Astrocyte (in vitro differentiated cells and primary cell): ENCODE results near the gene MDM2. TPM values are rescaled to one million over a fixed set of nuclear protein-coding genes. Genes with fewer than 3 reads are reported as not detected.
A peak's percentile ranks its signal among the peaks of the same experiment; 100 is the strongest.
"Not testable (repeated sequence)": the region's sequence is repeated elsewhere in the genome, so short reads cannot be mapped to it uniquely, and the experiment has no call there.

Experiments used
- DNase-seq: peaks from one replicate; pipeline ENCODE4 v3.0.0-alpha.2; 2010; ENCODE audit warnings: low read depth
- FAIRE-seq: peaks from 2 replicates; lab custom pipeline; 2011; peaks lifted over from hg19 to GRCh38; lab: Jason Lieb, UNC
- H2AFZ ChIP-seq: 2 replicates; pipeline ENCODE4 v1.6.0; 2012; ENCODE audit warnings: low read depth, low read length, inconsistent platforms
- H3K27ac ChIP-seq: 2 replicates; pipeline ENCODE4 v1.5.1; 2011; ENCODE audit warnings: low read depth, low read length, inconsistent platforms
- H3K27me3 ChIP-seq: 2 replicates; pipeline ENCODE4 v1.6.0; 2011; ENCODE audit warnings: low read length, inconsistent platforms; ENCODE audit not compliant: insufficient read depth
- H3K36me3 ChIP-seq: 2 replicates; pipeline ENCODE4 v1.5.1; 2011; ENCODE audit warnings: low read length, inconsistent platforms; ENCODE audit not compliant: insufficient read depth
- H3K4me1 ChIP-seq: 2 replicates; pipeline ENCODE4 v1.5.1; 2011; ENCODE audit warnings: low read length, inconsistent platforms; ENCODE audit not compliant: insufficient read depth
- H3K4me2 ChIP-seq: 2 replicates; pipeline ENCODE4 v1.6.0; 2012; ENCODE audit warnings: low read length, inconsistent platforms
- H3K4me3 ChIP-seq: 2 replicates; pipeline ENCODE4 v1.5.1; 2011; ENCODE audit warnings: low read depth, mild to moderate bottlenecking, low read length, inconsistent platforms; ENCODE audit not compliant: insufficient read depth
- H3K79me2 ChIP-seq: 2 replicates; pipeline ENCODE4 v1.6.0; 2012; ENCODE audit warnings: mild to moderate bottlenecking, low read length, inconsistent platforms; ENCODE audit not compliant: insufficient read depth
- H3K9ac ChIP-seq: 2 replicates; pipeline ENCODE4 v1.6.0; 2012; ENCODE audit warnings: mild to moderate bottlenecking, low read length, inconsistent platforms
- H3K9me3 ChIP-seq: 2 replicates; pipeline ENCODE4 v1.5.1; 2012; ENCODE audit warnings: low read depth, mild to moderate bottlenecking, low read length, inconsistent platforms; ENCODE audit not compliant: insufficient read depth
- H4K20me1 ChIP-seq: 2 replicates; pipeline ENCODE4 v1.6.0; 2012; ENCODE audit warnings: low read length, inconsistent platforms; ENCODE audit not compliant: insufficient read depth
- H3K27ac Mint-ChIP-seq: one replicate; pipeline ENCODE4 v1.8.0; 2021; ENCODE audit warnings: mild to moderate bottlenecking, mixed read lengths; ENCODE audit not compliant: unreplicated experiment
- H3K27me3 Mint-ChIP-seq: one replicate; pipeline ENCODE4 v1.8.0; 2021; ENCODE audit warnings: low read depth, mixed read lengths; ENCODE audit not compliant: unreplicated experiment
- H3K36me3 Mint-ChIP-seq: one replicate; pipeline ENCODE4 v1.8.0; 2021; ENCODE audit warnings: low read depth, mixed read lengths; ENCODE audit not compliant: unreplicated experiment
- H3K4me1 Mint-ChIP-seq: one replicate; pipeline ENCODE4 v1.8.0; 2021; ENCODE audit warnings: low read depth, mixed read lengths; ENCODE audit not compliant: unreplicated experiment
- H3K4me3 Mint-ChIP-seq: one replicate; pipeline ENCODE4 v1.8.0; 2021; ENCODE audit warnings: mild to moderate bottlenecking, moderate library complexity, mixed read lengths; ENCODE audit not compliant: unreplicated experiment
- H3K9me3 Mint-ChIP-seq: one replicate; pipeline ENCODE4 v1.8.0; 2021; ENCODE audit warnings: mild to moderate bottlenecking, mixed read lengths; ENCODE audit not compliant: unreplicated experiment
- CTCF ChIP-seq: IDR thresholded peaks from 2 replicates; pipeline ENCODE4 v1.5.1; 2011; ENCODE audit warnings: low read depth, mild to moderate bottlenecking, inconsistent platforms, low read length, moderate library complexity; ENCODE audit not compliant: insufficient read depth
- EZH2 ChIP-seq: IDR thresholded peaks from 2 replicates; pipeline ENCODE4 v1.6.1; 2012; ENCODE audit warnings: mild to moderate bottlenecking, low read length, inconsistent platforms; ENCODE audit not compliant: insufficient read depth
- total RNA-seq: library from RNA; stranded (reverse); gene quantifications from 2 replicates; pipeline ENCODE4 v1.2.1, GENCODE V29; 2021

MDM2 gene
- total RNA-seq, 1 donor from 2014 or later: 828 TPM

- TF ChIP-seq CTCF: no peak
- TF ChIP-seq EZH2: no peak
- H3K27me3 Mint-ChIP-seq: no peaks in the 10 kb centered on the region
- Histone ChIP-seq H3K9me3 (no peaks in the 10 kb centered on the region), H2AFZ (no peak overlapping the region), H3K36me3 (peaks cover 7% of the 10 kb centered on the region), H3K27me3 (no peaks in the 10 kb centered on the region), H3K4me2 (no peak overlapping the region), H3K4me1 (no peaks in the 10 kb centered on the region), H4K20me1 (peaks cover 6% of the 10 kb centered on the region), H3K79me2 (peaks cover 25% of the 10 kb centered on the region), H3K27ac (no peak overlapping the region), H3K9ac (no peak overlapping the region), H3K4me3 (no peak overlapping the region)
- H3K27ac Mint-ChIP-seq: peak overlapping the region; percentile 30
- no peaks in the 10 kb centered on the region for H3K9me3 Mint-ChIP-seq
- peak overlapping the region; percentile 40 for H3K4me3 Mint-ChIP-seq
- DNase-seq (peak; percentile 45), FAIRE-seq (no peak)
- peaks cover 11% of the 10 kb centered on the region for H3K4me1 Mint-ChIP-seq
- peaks cover 2% of the 10 kb centered on the region for H3K36me3 Mint-ChIP-seq
Measured at GRCh38 chr12:68805592-68806120, 2.3 kb upstream of the MDM2 start.

GRCh38 chr12:68806488-68807237 lies 1.3 kb upstream of the MDM2 start:
- Histone ChIP-seq H3K9me3 (no peaks in the 10 kb centered on the region), H3K4me3 (no peak overlapping the region), H2AFZ (no peak overlapping the region), H3K27me3 (no peaks in the 10 kb centered on the region), H3K36me3 (peaks cover 8% of the 10 kb centered on the region), H4K20me1 (peaks cover 16% of the 10 kb centered on the region), H3K9ac (no peak overlapping the region), H3K4me2 (no peak overlapping the region), H3K79me2 (peaks cover 35% of the 10 kb centered on the region), H3K27ac (no peak overlapping the region), H3K4me1 (no peaks in the 10 kb centered on the region)
- H3K4me1 Mint-ChIP-seq: peaks cover 11% of the 10 kb centered on the region
- TF ChIP-seq EZH2: no peak
- no peak for TF ChIP-seq CTCF
- H3K9me3 Mint-ChIP-seq: no peaks in the 10 kb centered on the region
- peaks cover 11% of the 10 kb centered on the region for H3K36me3 Mint-ChIP-seq
- H3K27me3 Mint-ChIP-seq: no peaks in the 10 kb centered on the region
- DNase-seq: no peak
- FAIRE-seq: no peak
- no peak overlapping the region for H3K27ac Mint-ChIP-seq
- peak overlapping the region; percentile 70 for H3K4me3 Mint-ChIP-seq

DNA sequence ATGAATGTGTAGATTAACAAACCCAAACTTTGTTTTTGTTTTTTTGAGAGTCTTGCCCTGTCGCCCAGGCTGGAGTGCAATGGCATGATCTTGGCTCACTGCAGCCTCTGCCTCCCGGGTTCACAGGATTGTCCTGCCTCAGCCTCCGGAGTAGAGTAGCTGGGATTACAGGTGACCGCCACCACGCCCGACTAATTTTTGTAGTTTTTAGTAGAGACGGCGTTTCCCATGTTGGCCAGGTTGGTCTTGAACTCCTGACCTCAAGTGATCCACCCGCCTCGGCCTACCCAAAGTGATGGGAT lies 752 bp upstream of the MDM2 start:
- Histone ChIP-seq H3K9ac (peak overlapping the region; percentile 100), H2AFZ (peak overlapping the region; percentile 68), H3K79me2 (peaks cover 41% of the 10 kb centered on the region), H3K27ac (peak overlapping the region; percentile 99), H3K4me3 (peak overlapping the region; percentile 98), H3K4me2 (peak overlapping the region; percentile 95), H4K20me1 (peaks cover 21% of the 10 kb centered on the region)
- peak overlapping the region; percentile 93 for H3K27ac Mint-ChIP-seq
- H3K27me3 Mint-ChIP-seq, H3K36me3 ChIP-seq, H3K4me1 ChIP-seq, H3K9me3 Mint-ChIP-seq, FAIRE-seq, H3K27me3 ChIP-seq, DNase-seq, H3K9me3 ChIP-seq: not testable (repeated sequence)
- H3K4me1 Mint-ChIP-seq: peaks cover 11% of the 10 kb centered on the region
- H3K36me3 Mint-ChIP-seq: peaks cover 13% of the 10 kb centered on the region
- H3K4me3 Mint-ChIP-seq: peak overlapping the region; percentile 85
